GM21786 (cell line): ENCODE data around the gene TMCO5A.

Experiments
- ATAC-seq: cut with Tn5 transposase; IDR thresholded peaks from one replicate; pipeline ENCODE4 v1.9.1; 2021; ENCODE audit not compliant: unreplicated experiment

TMCO5A gene

DNA sequence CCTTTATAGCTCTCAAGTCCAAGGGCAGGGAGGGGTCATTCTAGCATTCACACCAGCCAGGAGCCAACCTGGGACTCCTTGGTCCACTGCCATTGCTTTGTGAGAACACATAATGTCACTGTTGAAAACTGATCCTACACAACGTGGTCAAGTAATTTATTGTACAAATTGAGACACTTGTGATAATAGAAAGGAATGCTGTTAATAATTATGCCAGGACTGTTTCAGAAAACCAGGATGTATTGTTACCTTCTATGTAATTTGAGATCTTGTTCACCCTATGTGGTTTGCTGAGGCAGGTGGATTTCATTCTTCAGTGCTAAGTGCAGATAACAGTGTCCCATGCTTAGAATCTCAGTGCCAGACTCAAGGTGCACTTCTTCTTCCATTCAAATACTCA lies 33.3 kb downstream of the TMCO5A start:
- ATAC-seq = no peak

GRCh38 chr15:37973856-37974255 lies 39.4 kb downstream of the TMCO5A start:
- no peak for ATAC-seq

- ATAC-seq = no peak
Measured at GRCh38 chr15:37978231-37978630, 43.8 kb downstream of the TMCO5A start.

- no peak for ATAC-seq
Measured at GRCh38 chr15:37979671-37980409, 45.4 kb downstream of the TMCO5A start.

GRCh38 chr15:37981201-37981600 lies 46.8 kb downstream of the TMCO5A start:
- ATAC-seq = no peak

- no peak for ATAC-seq
Measured at GRCh38 chr15:37981775-37982174, 47.3 kb downstream of the TMCO5A start.

- ATAC-seq = no peak
Measured at GRCh38 chr15:37984368-37984767, 49.9 kb downstream of the TMCO5A start.

DNA sequence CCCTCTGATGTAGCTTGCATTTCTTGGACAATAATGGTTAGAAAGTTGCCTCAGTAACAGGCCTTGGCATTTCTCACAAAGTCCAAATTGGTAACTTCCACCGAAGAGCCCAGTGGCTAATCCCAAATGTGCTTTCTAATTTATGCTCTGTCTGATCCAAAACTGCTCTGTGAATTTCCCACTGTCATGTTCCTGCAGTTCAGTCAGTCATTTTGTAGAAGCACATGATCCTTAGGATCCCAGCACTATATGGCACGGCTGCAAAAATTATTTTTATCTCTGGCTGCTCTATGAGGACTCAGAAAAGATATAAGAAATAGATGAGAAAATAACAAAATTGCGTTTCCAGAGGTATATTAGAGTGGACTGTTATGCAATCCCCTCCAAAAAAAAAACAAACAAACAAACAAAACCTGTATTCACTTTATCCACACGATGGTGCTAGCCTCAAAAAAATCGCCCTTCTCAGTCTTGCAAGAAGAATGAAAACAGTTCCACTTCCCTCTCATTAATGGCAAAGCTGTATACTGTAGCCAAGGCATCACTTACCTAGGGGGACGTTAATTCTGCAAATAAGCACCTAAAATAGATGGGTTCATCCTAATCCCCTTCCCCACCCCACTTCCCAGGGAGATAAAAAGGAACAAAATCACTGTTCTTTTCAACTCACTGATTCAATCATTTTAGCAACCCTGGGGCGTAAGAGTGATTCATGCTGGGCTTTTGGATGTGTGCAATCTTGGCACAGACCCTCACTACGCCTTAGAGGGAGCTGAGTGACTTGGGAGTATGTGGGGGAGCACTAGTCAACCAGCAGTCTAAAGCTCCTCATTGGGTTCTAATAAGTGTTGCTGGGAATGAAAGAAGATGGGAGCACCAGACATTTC lies 61.3 kb downstream of the TMCO5A start:
- no peak for ATAC-seq
